K562 (cell line): Measurements from ENCODE around the gene ST3GAL5. TPM values are rescaled to one million over a fixed set of nuclear protein-coding genes. Genes with fewer than 3 reads are reported as not detected.
A peak's percentile ranks its signal among the peaks of the same experiment; 100 is the strongest.

Experiments
- BRCA1 ChIP-seq, 2 experiments: fragments of 450-650 bp in 1 of 2; sonication (generic) in 1 of 2; formaldehyde crosslinking in 1 of 2; IDR thresholded peaks; 2 replicates each; pipeline versions ENCODE4 v1.5.0 to v1.6.1; 2017 to 2020; ENCODE audit warnings: mild to moderate bottlenecking in 1 of 2, missing genetic modification reagents in 1 of 2
- CXXC5 ChIP-seq: fragments of 250-450 bp; sonication (Bioruptor Pico); IDR thresholded peaks from 2 replicates; pipeline ENCODE4 v1.8.0; 2022; ENCODE audit warnings: inconsistent platforms, mild to moderate bottlenecking, moderate library complexity
- HSF4 ChIP-seq: fragments of 250-450 bp; sonication (Bioruptor Pico); IDR thresholded peaks from 2 replicates; pipeline ENCODE4 v2.1.2; 2022; ENCODE audit warnings: mild to moderate bottlenecking, moderate library complexity, borderline replicate concordance
- MBD2 ChIP-seq: sonication (generic); IDR thresholded peaks from 2 replicates; pipeline ENCODE4 v1.6.1; 2016; ENCODE audit warnings: low read depth, borderline replicate concordance
- MTA3 ChIP-seq: fragments of 450-650 bp; formaldehyde crosslinking; IDR thresholded peaks from 2 replicates; pipeline ENCODE4 v1.6.1; 2017; ENCODE audit warnings: mild to moderate bottlenecking, borderline replicate concordance
- NEUROD1 ChIP-seq: fragments of 150-350 bp; IDR thresholded peaks from 2 replicates; pipeline ENCODE4 v1.6.1; 2014; ENCODE audit warnings: borderline replicate concordance, low read length, low read depth; ENCODE audit not compliant: partially characterized antibody
- NRF1 ChIP-seq, 2 experiments: fragments of 450-650 bp; IDR thresholded peaks in 1 of 2; conservative IDR thresholded peaks in 1 of 2; 2 replicates each; pipeline ENCODE4 v1.6.1; 2014; ENCODE audit warnings: mild to moderate bottlenecking in 2 of 2
- PHF20 ChIP-seq: fragments of 450-650 bp; IDR thresholded peaks from 2 replicates; pipeline ENCODE4 v1.6.1; 2018; ENCODE audit not compliant: partially characterized antibody
- POLR2H ChIP-seq: IDR thresholded peaks from 2 replicates; pipeline ENCODE4 v1.6.1; 2016; ENCODE audit warnings: missing genetic modification characterization, low read depth, mild to moderate bottlenecking, control low read depth, missing compliant biosample characterization, moderate library complexity
- POLR3G ChIP-seq: IDR thresholded peaks from 2 replicates; pipeline ENCODE4 v1.6.1; 2011; ENCODE audit not compliant: insufficient read length, insufficient replicate concordance; ENCODE audit errors: extremely low read depth
- PTBP1 ChIP-seq: fragments of 200-400 bp; formaldehyde crosslinking; IDR thresholded peaks from 2 replicates; pipeline ENCODE4 v1.6.1; 2017; ENCODE audit warnings: low read depth, low read length
- RAD51 ChIP-seq: fragments of 450-650 bp; IDR thresholded peaks from 2 replicates; pipeline ENCODE4 v1.7.1; 2016; ENCODE audit warnings: low read depth, mild to moderate bottlenecking, borderline replicate concordance
- RHOXF2B ChIP-seq: fragments of 250-450 bp; sonication (Bioruptor Pico); conservative IDR thresholded peaks from 2 replicates; pipeline ENCODE4 v1.5.1; 2021
- ZEB2 ChIP-seq: fragments of 450-650 bp; IDR thresholded peaks from 2 replicates; pipeline ENCODE4 v1.6.1; 2016
- ZNF217 ChIP-seq: sonication (generic); formaldehyde crosslinking; IDR thresholded peaks from 2 replicates; pipeline ENCODE4 v1.8.0; 2022; ENCODE audit warnings: mild to moderate bottlenecking, missing genetic modification reagents
- ZSCAN32 ChIP-seq: fragments of 450-650 bp; formaldehyde crosslinking; IDR thresholded peaks from 2 replicates; pipeline ENCODE4 v1.4.0; 2020; ENCODE audit warnings: mild to moderate bottlenecking, moderate library complexity
- polyA plus RNA-seq, 8 experiments: library from polyadenylated mRNA; depleted of rRNA in 4 of 8; stranded (reverse) in 5 of 8; unstranded in 3 of 8; fragments of >200 nt; fragmentation: Nextera tagmentation in 2 of 8; fragmentation: Illumina TruSeq in 1 of 8; extraction: Ambion mirVana in 2 of 8; extraction: Trizol in 1 of 8; gene quantifications; 2 replicates each; pipeline versions ENCODE4 v1.2.1 to v1.2.3, GENCODE V29; 2011 to 2014; ENCODE audit warnings: inconsistent platforms in 1 of 8, missing spikeins in 1 of 8
- total RNA-seq, 7 experiments: library from RNA; depleted of rRNA in 6 of 7; stranded (reverse); fragments of >200 nt in 6 of 7; fragmentation: Illumina TruSeq in 2 of 7; extraction: Trizol in 2 of 7; gene quantifications; 2 replicates each; pipeline versions ENCODE4 v1.2.1 to v1.2.3, GENCODE V29; 2011 to 2021; ENCODE audit warnings: low replicate concordance in 1 of 7
- TF ChIP-seq, protein P1 (sequence below): sonication (generic); formaldehyde crosslinking; IDR thresholded peaks from 2 replicates; pipeline ENCODE4 v1.8.1; 2023; ENCODE audit warnings: mild to moderate bottlenecking, missing genetic modification reagents
- TF ChIP-seq, protein P2 (sequence below), 3 experiments: fragments of 200-800 bp in 1 of 3; fragments of 250-450 bp in 1 of 3; fragments of 450-650 bp in 1 of 3; sonication (Bioruptor Pico) in 1 of 3; sonication (Bioruptor generic) in 1 of 3; formaldehyde crosslinking in 1 of 3; IDR thresholded peaks; 2 replicates each; pipeline versions ENCODE4 v1.6.1 to v1.8.0; 2016 to 2022; ENCODE audit warnings: mild to moderate bottlenecking in 2 of 3, missing genetic modification characterization in 2 of 3, missing compliant biosample characterization in 1 of 3, moderate library complexity in 1 of 3

The ST3GAL5 gene
- total and polyA plus RNA-seq, 9 of the 15 experiments (the other 6 are each of a cell fraction or from before 2014, with no cell fraction given): 1.6 to 10.0 (median 4.2) TPM

DNA sequence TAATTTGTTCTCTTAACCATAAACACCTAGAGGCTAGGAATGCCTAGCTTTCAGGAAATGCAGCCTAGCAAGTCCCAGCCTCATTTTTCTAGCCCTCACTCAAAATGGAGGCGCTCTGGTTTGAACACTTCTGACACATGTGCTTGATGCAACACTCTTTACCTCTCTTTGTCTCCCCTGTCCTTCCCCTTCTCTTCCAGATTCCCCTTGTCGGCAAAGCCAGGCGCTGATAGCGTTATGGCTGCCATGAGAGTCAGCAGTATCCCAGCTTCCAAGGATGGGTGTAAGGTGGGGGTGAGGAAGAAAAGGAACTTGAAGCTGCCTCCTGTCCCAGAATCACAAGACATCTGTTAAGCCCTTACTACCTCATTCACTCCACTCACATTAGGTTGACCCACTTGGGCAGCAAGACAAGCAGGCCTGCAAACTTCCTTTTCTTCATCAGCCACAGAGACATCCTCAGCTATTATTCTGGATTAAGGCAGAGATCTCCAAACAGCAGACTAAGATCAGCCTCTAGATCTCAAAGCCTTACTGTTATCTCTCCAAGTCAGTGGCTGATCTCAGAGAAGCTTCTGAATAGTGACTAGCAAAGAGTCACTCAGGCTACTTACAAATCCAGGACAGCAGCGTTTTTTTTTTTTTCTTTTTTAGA lies 1.9 kb upstream of the ST3GAL5 start (continued):
- TF ChIP-seq HSF4 (CRISPR knock-in tag): peak; percentile 82; the same call in 1 of the 2 replicates
- TF ChIP-seq, protein P1, sequence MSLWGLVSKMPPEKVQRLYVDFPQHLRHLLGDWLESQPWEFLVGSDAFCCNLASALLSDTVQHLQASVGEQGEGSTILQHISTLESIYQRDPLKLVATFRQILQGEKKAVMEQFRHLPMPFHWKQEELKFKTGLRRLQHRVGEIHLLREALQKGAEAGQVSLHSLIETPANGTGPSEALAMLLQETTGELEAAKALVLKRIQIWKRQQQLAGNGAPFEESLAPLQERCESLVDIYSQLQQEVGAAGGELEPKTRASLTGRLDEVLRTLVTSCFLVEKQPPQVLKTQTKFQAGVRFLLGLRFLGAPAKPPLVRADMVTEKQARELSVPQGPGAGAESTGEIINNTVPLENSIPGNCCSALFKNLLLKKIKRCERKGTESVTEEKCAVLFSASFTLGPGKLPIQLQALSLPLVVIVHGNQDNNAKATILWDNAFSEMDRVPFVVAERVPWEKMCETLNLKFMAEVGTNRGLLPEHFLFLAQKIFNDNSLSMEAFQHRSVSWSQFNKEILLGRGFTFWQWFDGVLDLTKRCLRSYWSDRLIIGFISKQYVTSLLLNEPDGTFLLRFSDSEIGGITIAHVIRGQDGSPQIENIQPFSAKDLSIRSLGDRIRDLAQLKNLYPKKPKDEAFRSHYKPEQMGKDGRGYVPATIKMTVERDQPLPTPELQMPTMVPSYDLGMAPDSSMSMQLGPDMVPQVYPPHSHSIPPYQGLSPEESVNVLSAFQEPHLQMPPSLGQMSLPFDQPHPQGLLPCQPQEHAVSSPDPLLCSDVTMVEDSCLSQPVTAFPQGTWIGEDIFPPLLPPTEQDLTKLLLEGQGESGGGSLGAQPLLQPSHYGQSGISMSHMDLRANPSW (CRISPR knock-in tag): no peak
- TF ChIP-seq PHF20: no peak
- TF ChIP-seq ZEB2: 0 out of 2 replicates have a peak, but pooled peaks have one; percentile 18
- TF ChIP-seq BRCA1 (IDR thresholded peaks at IDR 0.05): no peak
- no peak for TF ChIP-seq BRCA1 (CRISPR knock-in tag; IDR thresholded peaks at IDR 0.05)
- no peak for TF ChIP-seq POLR3G
- no peak for TF ChIP-seq RAD51
- TF ChIP-seq POLR2H (tag): no peak
- no peak for TF ChIP-seq ZNF217
- no peak for TF ChIP-seq NRF1 (conservative IDR thresholded peaks at IDR 0.05 in 1 of 2, IDR thresholded peaks at IDR 0.05 in 1 of 2)
- TF ChIP-seq RHOXF2B (CRISPR knock-in tag): no peak
- no peak for TF ChIP-seq NEUROD1
- no peak for TF ChIP-seq PTBP1
- peak; percentile 70 for TF ChIP-seq CXXC5 (CRISPR knock-in tag)
- TF ChIP-seq ZSCAN32: no peak
- TF ChIP-seq, protein P2, sequence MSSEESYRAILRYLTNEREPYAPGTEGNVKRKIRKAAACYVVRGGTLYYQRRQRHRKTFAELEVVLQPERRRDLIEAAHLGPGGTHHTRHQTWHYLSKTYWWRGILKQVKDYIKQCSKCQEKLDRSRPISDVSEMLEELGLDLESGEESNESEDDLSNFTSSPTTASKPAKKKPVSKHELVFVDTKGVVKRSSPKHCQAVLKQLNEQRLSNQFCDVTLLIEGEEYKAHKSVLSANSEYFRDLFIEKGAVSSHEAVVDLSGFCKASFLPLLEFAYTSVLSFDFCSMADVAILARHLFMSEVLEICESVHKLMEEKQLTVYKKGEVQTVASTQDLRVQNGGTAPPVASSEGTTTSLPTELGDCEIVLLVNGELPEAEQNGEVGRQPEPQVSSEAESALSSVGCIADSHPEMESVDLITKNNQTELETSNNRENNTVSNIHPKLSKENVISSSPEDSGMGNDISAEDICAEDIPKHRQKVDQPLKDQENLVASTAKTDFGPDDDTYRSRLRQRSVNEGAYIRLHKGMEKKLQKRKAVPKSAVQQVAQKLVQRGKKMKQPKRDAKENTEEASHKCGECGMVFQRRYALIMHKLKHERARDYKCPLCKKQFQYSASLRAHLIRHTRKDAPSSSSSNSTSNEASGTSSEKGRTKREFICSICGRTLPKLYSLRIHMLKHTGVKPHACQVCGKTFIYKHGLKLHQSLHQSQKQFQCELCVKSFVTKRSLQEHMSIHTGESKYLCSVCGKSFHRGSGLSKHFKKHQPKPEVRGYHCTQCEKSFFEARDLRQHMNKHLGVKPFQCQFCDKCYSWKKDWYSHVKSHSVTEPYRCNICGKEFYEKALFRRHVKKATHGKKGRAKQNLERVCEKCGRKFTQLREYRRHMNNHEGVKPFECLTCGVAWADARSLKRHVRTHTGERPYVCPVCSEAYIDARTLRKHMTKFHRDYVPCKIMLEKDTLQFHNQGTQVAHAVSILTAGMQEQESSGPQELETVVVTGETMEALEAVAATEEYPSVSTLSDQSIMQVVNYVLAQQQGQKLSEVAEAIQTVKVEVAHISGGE (CRISPR knock-in tag; IDR thresholded peaks at IDR 0.05): 0 out of 6 replicates have a peak, but pooled peaks of 1 of the 3 experiments have one; percentile 31
- TF ChIP-seq MTA3: 0 out of 2 replicates have a peak, but pooled peaks have one; percentile 40
- no peak for TF ChIP-seq MBD2
